Endothelial cell of umbilical vein (primary cell): Measurements from ENCODE around the gene HACD3.

ENCODE experiments used
- CTCF ChIP-seq, 2 donors: IDR thresholded peaks; 1 replicate in 1 of 2; 2 replicates in 1 of 2; pipeline ENCODE4 v1.5.1; 2011; ENCODE audit warnings: low read length in 2 of 2, mild to moderate bottlenecking in 2 of 2, moderate library complexity in 2 of 2, control low read depth in 1 of 2, inconsistent platforms in 1 of 2, low read depth in 1 of 2; ENCODE audit not compliant: insufficient read depth in 1 of 2; ENCODE audit errors: extremely low read depth in 1 of 2
- EZH2 ChIP-seq: IDR thresholded peaks from 2 replicates; pipeline ENCODE4 v1.6.1; 2012; ENCODE audit warnings: borderline replicate concordance, low read depth, mild to moderate bottlenecking, moderate library complexity, low read length, inconsistent platforms; ENCODE audit not compliant: severe bottlenecking
- FOS ChIP-seq: IDR thresholded peaks from 2 replicates; pipeline ENCODE4 v1.6.1; 2011; ENCODE audit warnings: mild to moderate bottlenecking, low read length, moderate library complexity, borderline replicate concordance; ENCODE audit not compliant: insufficient read depth
- GATA2 ChIP-seq: IDR thresholded peaks from 2 replicates; pipeline ENCODE4 v1.7.0; 2011; ENCODE audit warnings: low read depth, mild to moderate bottlenecking, moderate library complexity, mixed read lengths, low read length; ENCODE audit not compliant: insufficient read length, insufficient read depth
- JUN ChIP-seq: IDR thresholded peaks from 2 replicates; pipeline ENCODE4 v1.6.1; 2011; ENCODE audit warnings: borderline replicate concordance, low read depth; ENCODE audit not compliant: insufficient read length, insufficient read depth
- MAX ChIP-seq: IDR thresholded peaks from 2 replicates; pipeline ENCODE4 v1.6.1; 2011; ENCODE audit not compliant: insufficient read depth, insufficient read length
- MYC ChIP-seq: IDR thresholded peaks from one replicate; pipeline ENCODE4 v1.6.1; 2011; ENCODE audit warnings: mild to moderate bottlenecking, low read depth, low read length
- POLR2A ChIP-seq: IDR thresholded peaks from 2 replicates; pipeline ENCODE4 v1.6.1; 2012; ENCODE audit warnings: low read depth, mild to moderate bottlenecking, control low read depth, low read length
- POLR2AphosphoS5 ChIP-seq: IDR thresholded peaks from 2 replicates; pipeline ENCODE4 v1.6.1; 2012; ENCODE audit warnings: low read depth, mild to moderate bottlenecking, control low read depth, low read length, moderate library complexity; ENCODE audit not compliant: insufficient read depth

- TF ChIP-seq CTCF (IDR thresholded peaks at IDR 0.05; ENCODE audit: extremely low read depth in 1 of 2, insufficient read depth in 1 of 2, low read depth in 1 of 2, low read length in 2 of 2) (no peak), POLR2AphosphoS5 (no peak), EZH2 (no peak), POLR2A (no peak), MYC (no peak), FOS (no peak), MAX (no peak), JUN (no peak), GATA2 (no peak)
Observed at GRCh38 chr15:65512807-65513416, 17.4 kb upstream of the HACD3 start.
